ENCODE data around the gene CCDC183.

The CCDC183 gene

DNA sequence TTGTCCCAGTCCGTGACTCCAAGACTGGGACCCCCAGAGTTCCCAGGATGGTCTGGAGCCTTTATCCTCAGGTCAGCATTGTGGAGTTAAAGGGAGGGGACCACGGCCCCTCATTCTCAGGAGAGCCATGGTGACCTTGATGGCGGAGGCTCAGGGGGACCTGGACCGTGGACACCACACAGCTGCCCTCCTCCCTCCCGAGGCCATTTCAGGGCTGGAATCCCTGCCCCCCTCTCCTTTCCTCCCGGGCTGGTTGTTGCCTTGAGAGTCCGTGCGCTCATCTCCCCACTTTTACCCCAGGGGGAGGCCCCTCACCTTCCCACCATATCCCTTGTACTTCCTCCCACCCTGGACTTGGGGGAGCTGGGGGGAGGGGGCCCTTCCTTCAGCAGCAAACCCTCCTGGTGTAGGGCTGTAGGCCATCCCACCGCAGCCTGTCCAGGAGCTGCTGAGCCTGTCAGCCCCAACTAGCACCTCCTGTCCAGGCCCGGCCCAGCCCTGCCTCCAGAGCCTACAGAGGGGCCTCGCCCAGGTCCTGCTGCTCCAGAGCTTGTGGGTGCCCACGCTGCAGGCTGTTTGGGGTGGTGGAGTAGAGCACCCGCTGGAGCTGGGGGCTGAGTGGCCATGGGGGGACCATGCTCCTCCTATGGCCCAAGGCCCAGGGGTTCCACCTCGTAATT, 31.8 kb downstream of the CCDC183 start:
- TF ChIP-seq, protein P1, sequence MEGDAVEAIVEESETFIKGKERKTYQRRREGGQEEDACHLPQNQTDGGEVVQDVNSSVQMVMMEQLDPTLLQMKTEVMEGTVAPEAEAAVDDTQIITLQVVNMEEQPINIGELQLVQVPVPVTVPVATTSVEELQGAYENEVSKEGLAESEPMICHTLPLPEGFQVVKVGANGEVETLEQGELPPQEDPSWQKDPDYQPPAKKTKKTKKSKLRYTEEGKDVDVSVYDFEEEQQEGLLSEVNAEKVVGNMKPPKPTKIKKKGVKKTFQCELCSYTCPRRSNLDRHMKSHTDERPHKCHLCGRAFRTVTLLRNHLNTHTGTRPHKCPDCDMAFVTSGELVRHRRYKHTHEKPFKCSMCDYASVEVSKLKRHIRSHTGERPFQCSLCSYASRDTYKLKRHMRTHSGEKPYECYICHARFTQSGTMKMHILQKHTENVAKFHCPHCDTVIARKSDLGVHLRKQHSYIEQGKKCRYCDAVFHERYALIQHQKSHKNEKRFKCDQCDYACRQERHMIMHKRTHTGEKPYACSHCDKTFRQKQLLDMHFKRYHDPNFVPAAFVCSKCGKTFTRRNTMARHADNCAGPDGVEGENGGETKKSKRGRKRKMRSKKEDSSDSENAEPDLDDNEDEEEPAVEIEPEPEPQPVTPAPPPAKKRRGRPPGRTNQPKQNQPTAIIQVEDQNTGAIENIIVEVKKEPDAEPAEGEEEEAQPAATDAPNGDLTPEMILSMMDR (conservative IDR thresholded peaks at IDR 0.05): no peak
- TF ChIP-seq ZFX (IDR thresholded peaks at IDR 0.05): no peak
- no peak overlapping the region for H3K27ac ChIP-seq

DNA sequence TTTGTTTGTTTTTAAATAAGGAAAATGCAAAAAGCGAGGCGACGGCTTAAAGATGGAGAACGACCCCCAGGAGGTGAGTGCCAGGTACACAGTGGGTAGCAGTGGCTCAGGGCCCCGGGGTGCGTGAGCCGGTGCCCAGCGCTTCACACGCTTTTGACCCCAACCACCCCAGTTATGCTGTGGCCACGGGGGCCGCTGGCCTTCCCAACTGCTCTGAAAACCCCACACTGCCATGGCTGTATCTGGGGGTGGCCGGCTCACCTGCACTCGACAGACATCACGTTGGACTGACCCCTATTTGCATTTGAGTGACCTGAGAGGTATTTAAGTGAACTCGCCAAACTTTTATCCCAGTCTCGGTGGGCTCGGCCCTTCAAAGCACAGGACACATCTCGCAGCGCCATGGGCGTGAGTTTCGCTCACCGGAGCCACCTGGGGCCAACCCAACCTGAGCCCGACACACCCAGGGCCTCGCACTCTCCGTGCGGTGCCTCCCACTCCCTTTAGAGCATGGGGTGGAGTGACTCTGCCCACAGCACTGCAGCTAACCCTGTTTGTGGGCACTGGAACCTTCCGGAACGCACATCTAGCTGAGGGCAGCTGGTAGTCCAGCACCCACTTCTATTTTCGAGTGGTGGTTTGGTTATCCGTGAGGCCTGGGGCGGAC, 32.5 kb downstream of the CCDC183 start:
- no peak for TF ChIP-seq ZFX (IDR thresholded peaks at IDR 0.05)
- TF ChIP-seq, protein P1 (conservative IDR thresholded peaks at IDR 0.05): no peak
- H3K27ac ChIP-seq: no peak overlapping the region

DNA sequence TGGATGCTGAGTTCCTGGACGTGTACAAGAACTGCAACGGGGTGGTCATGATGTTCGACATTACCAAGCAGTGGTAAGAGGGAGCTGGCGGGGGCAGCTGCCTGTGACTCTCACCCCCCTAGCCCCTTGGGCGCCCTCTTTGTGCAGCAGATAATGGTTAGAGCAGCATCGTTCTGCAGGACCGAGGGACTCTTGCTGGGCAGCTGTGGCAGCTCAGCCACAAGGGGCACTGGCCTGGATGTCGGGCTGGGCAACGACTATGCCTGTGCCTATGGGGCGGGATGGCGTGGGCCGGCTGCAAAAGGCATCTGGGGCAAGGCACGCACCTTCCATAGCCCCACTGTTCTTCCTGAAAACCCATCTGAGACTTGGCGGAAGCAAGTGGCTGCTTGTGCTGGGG, 33.3 kb downstream of the CCDC183 start:
- no peak for TF ChIP-seq ZFX (IDR thresholded peaks at IDR 0.05)
- TF ChIP-seq, protein P1 (conservative IDR thresholded peaks at IDR 0.05): no peak
- no peak overlapping the region for H3K27ac ChIP-seq

DNA sequence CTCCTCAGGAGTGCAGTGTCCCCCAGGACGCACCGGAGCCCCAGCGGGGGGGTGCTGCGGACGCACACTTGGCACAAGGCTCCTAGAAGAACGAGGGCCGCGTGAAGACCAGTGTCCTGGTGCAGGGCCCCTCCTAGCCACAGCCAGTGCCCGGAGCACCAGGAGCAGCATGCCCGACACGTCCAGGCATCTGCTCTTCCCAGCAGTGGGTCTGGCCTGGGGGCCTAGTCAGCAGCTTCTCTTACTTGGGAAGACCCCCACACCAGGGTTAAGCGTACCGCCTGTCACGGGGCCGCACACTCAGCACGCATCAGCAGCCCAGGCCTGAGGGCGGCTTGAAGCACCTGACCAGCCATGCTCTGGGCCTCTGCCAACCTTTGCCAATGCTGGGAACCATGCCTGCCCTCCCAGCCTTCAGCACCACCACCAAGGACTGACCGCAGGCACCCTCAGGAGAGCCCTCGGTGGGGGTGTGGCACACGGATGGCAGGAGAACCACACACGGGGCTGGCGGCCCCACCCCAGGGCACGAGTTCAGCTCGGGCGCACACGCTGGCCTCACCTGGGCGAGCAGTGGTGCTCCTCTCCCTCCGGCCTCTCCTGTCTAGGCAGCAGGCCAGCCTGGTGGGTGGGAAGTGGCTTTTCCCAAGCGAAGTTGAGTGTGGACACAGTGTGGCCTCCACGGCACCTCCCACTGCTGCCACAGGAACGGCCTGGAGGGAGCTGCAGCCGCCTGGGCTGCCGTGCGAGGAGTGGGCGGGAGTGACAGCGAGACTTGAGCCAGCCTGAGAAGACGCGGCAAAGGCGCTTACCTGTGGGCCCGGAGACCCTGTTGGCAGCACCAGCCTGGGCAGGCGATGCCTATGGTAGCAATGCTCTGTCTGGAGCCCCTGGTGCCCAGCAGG, 34.1 kb downstream of the CCDC183 start:
- no peak for TF ChIP-seq ZFX (IDR thresholded peaks at IDR 0.05)
- TF ChIP-seq, protein P1 (conservative IDR thresholded peaks at IDR 0.05): no peak
- no peak overlapping the region for H3K27ac ChIP-seq

DNA sequence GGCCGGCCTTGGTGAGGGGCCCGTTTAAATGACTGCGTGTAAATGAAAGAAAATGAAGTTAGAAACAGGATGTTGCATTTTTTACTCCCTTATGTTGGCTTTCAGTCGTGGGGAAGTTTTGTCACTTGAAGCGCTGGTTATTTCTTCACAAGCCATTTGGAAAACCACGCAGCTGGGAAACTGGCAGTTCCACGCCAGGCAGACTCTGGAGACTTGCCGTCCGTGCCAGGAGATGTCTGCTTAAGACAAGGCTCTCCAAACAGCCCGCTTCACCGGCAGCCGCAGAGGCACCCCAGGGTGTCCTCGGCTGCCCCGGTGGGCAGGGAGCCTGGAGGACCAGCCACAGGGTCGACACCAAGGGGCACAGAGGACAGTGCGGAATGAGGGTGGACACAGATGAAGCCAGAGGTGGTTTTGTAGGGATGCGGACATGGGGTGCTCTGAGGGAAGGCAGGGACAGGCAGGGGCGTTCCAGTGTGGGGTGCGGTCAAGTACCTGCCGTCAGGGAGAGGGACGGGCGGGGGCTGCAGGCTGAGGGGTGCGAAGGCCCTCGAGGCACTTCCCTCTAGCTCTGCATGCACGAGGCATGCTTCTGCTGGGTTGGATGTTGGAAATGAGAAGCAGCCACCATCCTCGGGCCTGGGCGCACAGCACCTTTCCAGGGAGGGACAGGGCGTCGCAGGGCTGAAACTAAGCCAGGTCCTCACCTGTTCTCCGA, 35.0 kb downstream of the CCDC183 start:
- no peak for TF ChIP-seq ZFX (IDR thresholded peaks at IDR 0.05)
- TF ChIP-seq, protein P1 (conservative IDR thresholded peaks at IDR 0.05): no peak
- H3K27ac ChIP-seq: no peak overlapping the region

DNA sequence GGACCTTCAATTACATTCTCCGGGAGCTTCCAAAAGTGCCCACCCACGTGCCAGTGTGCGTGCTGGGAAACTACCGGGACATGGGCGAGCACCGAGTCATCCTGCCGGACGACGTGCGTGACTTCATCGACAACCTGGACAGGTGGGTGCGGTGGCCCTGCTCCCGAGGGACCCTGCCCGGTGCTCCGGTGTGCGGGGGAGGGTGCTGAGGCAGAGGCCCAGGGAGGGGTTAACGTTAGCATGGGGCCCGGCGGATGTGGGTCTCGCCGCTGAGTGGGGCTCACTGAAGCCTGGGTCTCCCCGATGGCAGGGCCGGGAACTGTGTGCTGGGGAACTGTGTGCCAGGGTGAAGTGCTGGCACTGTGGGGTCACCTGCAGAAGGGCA, 35.6 kb downstream of the CCDC183 start:
- no peak overlapping the region for H3K27ac ChIP-seq
- TF ChIP-seq, protein P1 (conservative IDR thresholded peaks at IDR 0.05): no peak
- TF ChIP-seq ZFX (IDR thresholded peaks at IDR 0.05): no peak

Measured in C4-2B (cell line).